GM12873 (cell line): ENCODE results near the gene NCK2.

Source experiments
- CTCF ChIP-seq: IDR thresholded peaks from 2 replicates; pipeline ENCODE4 v1.5.1; 2012; ENCODE audit warnings: low read depth, mild to moderate bottlenecking, moderate library complexity, low read length, control low read depth; ENCODE audit not compliant: insufficient read depth; ENCODE audit errors: missing control alignments

NCK2 gene

GRCh38 chr2:105903051-105903674 is 158.5 kb downstream of the NCK2 start:
- no peak for TF ChIP-seq CTCF

GRCh38 chr2:105904938-105905337 is 160.2 kb downstream of the NCK2 start:
- no peak for TF ChIP-seq CTCF

GRCh38 chr2:105906481-105906880 is 161.8 kb downstream of the NCK2 start:
- TF ChIP-seq CTCF = no peak

GRCh38 chr2:105907184-105907583 is 162.5 kb downstream of the NCK2 start:
- TF ChIP-seq CTCF = no peak

- no peak for TF ChIP-seq CTCF
Measured at GRCh38 chr2:105909215-105909614, 164.5 kb downstream of the NCK2 start.

GRCh38 chr2:105910497-105911238 is 166.0 kb downstream of the NCK2 start:
- TF ChIP-seq CTCF = no peak

- TF ChIP-seq CTCF = no peak
Measured at GRCh38 chr2:105911425-105911824, 166.7 kb downstream of the NCK2 start.
